ENCODE results near the gene DDIT4. TPM values are rescaled to one million over a fixed set of nuclear protein-coding genes. Genes with fewer than 3 reads are reported as not detected.
"Not testable (repeated sequence)": the region's sequence is repeated elsewhere in the genome, so short reads cannot be mapped to it uniquely, and the experiment has no call there.

Gene DDIT4, protein sequence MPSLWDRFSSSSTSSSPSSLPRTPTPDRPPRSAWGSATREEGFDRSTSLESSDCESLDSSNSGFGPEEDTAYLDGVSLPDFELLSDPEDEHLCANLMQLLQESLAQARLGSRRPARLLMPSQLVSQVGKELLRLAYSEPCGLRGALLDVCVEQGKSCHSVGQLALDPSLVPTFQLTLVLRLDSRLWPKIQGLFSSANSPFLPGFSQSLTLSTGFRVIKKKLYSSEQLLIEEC
- 30.6 TPM for total RNA-seq

DNA sequence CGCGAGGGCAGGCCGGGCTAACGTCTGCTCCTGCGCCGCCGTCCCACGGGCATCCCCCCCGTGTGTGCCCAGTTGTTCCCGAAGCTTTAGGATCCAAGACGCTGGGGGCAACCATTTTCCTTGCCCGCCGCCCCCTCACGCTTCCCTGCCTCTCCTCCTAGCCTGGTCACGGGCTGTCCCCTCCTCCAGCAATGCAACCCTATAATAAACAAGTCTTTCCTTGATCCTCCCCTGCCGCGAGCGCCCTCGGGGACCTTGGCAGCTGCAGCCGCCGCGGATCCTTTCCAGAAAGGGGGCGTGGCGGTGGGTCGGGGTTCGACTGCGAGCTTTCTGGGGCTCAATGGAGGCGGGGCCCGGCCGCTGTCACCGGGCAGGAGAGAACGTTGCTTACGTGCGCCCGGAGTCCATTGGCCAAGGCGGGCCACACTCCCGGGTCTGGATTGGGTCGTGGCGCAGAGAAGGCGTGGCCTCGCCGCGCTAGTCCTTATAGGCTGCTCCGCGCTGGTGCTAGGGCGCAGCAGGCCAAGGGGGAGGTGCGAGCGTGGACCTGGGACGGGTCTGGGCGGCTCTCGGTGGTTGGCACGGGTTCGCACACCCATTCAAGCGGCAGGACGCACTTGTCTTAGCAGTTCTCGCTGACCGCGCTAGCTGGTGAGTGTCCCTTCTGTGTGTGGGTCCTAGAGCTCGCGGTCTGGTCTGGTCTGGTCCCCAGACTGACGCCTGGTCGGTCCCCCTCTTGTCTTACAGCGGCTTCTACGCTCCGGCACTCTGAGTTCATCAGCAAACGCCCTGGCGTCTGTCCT, at the start of gene DDIT4:
Gene DDIT4, plus strand, starts transcription at position 515 of the 803 bp plus-strand sequence. CDS start 293 bp downstream, outside the sequence.
- DNase-seq, result peak; percentile 99

DNA sequence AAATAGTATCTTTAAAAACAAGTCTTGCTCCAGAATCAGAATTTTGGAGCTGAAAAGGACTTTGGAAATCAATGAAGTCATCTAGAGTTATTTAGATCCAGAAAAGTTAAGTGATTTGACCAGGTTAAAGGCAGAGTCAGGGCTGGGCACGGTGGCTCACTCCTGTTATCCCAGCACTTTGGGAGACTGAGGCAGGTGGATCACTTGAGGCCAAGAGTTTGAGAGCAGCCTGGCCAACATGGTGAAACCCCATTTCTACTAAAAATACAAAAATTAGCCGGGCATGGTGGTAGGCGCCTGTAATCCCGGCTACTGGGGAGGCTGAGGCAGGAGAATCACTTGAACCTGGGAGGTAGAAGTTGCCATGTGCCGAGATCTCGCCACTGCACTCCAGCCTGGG, 49.5 kb upstream of the DDIT4 start:
- not testable (repeated sequence) for DNase-seq

DNA sequence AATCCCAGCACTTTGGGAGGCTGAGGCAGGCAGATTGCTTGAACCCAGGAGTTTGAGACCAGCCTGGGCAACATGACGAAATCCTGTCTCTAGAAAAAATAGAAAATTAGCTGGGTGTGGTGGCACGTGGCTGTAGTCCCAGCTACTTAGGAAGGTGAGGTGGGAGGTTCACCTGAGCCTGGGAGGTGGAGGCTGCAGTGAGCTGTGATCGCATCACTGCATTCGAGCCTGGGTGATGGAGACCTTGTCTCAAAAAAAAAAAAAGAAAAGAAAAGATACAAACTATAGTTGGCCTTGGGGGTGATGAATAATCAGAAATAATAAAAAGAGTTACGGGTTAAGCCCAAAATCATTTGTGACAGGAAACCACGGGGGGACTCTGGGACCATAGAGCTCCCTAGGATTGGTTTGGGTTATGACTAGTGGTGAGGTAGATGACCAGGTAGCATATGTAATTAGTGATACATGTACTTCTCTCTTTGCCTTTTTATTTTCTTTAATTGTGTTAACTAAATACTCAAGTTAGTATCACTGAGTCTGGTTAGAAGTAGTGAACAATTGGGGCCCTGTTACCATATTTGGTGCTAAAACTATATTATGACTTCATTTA, 47.2 kb upstream of the DDIT4 start:
- no peak for DNase-seq

DNA sequence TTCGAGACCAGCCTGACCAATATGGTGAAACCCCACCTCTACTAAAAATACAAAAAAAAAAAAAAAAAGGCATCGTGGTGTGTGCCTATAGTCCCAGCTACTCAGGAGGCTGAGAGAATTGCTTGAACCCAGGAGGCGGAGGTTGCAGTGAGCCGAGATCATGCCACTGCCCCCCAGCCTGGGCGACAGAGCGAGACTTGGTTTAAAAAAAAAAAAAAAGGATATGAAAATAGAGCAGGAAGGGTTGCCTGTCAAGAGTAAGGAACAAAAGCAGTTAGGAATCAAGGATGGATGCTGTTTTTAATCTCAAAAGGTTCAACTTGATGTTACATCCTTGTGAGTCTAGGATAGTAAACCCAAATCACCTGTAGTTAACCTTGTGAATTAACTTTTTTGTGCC, 45.9 kb upstream of the DDIT4 start:
- no peak for DNase-seq

DNA sequence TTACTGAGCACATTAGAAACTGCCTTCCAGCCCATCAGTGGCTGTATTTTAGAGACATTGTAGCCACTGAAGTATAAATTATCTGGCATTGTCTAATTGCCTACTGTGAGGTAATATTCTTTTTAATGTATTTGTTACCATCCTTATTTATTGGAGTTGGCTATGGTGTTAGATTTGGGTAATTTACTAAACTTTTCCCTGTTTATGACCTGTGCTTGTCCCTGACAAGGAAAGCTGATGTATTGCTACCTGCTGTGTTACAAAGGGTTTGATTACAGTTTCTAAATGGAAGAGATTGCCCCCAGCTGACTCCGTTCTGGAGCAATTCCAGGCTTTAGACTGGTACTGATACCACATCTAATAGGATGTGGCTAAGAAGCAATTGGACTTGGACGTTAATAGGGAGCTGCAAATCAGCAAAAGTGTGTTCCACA, 45.4 kb upstream of the DDIT4 start:
- no peak for DNase-seq

DNA sequence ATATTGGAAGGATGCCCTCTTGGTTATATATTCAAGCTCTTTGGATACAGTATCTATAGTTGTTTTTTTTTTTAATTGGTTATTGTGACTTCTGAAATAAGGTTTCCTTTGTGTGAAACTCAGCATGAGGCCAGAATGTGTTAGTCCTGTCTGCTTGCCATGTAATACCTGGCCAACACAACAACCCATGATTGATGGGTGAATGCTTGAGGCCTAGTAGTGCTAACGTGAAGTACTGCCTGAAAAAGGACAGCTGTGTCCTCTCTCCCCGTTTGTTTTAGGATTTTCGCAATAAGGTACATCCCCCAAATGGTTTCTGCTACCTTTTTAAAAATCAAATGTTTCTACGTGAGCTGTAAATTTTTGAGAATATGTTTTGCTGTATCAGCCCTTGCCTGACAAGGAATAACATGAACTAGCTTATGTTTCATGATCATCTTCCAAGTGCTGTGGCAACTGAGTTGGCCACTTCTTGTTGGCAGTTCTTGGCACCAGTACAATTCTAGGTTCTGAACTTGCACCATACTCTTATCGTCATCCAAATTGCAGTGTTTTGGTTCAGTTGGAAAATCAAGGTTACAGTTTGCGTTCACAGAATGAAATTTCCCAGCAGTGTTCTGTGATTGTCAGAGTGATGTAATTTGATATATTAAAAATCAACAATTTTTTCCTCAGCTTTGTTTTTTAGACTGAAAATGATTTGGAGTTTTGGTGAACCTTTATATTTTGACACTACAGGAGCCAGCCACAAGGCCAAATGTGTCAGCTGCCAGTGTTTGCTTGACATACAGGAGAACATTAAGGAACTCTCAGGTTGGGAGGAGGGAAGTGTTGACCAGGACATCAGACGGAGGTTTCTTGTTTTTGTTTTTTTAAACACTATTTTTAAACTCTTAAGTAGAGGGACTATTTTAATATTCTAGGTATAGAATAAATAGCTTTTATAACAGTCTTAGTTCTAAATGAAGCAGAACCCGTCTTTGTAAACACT, 44.2 kb upstream of the DDIT4 start:
- DNase-seq, result no peak

DNA sequence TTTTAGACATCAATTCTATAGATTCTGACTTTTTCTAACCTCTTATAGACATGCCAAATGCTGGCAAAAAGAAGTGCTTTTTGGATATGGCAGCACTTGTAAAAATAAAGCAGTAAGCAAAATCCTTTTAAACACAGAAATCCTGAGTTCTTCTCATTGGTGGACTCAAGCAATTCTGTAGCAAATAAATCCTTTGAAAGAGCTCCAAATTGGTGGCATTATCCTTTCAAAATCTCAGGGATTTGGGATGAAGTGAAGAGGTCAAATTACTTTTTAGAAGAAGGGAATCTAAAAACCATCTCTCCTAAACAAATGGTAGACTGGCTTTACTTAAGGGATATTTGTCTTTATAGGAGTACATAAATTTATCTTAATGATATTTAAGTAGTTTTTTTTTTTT, 40.1 kb upstream of the DDIT4 start:
- DNase-seq, result no peak

DNA sequence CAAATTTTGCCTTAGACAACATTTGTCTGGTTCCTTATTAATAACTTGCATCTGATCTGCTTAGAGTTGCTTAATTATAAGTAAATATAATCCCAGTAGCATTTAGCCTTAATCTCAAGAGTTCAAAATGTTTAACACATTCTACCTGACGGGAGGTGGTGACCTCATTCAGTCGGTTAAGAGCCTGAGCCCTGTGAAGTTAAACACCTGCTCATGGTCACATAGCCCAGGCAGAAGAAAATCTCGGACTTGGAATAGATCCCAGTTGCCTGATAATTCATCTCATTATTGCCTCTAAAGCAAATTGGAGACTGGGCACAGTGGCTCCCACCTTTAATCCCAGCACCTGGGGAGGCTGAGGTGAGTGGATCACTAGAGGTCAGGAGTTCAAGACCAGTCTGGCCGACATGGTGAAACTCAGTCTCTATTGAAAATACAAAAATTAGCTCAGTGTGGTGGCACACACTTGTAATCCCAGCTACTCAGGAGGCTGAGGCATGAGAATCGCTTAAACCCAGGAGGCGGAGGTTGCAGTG, 39.1 kb upstream of the DDIT4 start:
- no peak for DNase-seq

DNA sequence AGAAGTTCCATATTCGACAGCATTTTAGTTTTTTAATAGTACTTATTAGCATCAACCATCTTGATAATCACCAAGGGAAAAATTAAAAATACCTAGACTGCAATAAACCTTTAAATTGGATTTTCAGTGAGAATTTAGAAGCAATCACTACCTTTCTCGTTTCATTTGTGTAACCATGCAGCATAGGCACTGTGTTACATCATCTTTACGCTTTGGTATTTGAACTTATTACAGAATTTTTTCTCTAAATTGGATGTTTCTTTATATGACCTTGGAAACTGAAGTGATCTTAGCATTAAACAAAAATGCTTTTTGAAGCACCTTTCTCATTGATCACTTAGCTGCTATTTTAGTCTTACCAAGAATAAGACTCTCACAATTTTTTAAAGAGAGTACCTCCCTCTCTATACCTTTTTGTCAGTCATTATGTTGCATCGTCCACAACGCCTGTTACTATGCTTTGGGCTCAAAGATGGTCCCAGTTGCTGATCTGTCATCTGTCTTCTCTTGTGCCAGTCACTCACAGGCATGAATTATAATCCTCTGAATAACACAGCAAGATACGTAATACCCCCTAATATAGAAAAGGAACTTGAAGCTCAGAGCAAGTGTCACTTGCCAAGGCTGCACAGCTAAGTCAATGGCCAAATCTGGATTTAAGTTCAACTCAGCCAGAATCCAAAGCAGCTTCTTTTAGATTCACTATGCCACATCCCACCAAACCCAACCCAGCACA, 38.0 kb upstream of the DDIT4 start:
- no peak for DNase-seq

DNA sequence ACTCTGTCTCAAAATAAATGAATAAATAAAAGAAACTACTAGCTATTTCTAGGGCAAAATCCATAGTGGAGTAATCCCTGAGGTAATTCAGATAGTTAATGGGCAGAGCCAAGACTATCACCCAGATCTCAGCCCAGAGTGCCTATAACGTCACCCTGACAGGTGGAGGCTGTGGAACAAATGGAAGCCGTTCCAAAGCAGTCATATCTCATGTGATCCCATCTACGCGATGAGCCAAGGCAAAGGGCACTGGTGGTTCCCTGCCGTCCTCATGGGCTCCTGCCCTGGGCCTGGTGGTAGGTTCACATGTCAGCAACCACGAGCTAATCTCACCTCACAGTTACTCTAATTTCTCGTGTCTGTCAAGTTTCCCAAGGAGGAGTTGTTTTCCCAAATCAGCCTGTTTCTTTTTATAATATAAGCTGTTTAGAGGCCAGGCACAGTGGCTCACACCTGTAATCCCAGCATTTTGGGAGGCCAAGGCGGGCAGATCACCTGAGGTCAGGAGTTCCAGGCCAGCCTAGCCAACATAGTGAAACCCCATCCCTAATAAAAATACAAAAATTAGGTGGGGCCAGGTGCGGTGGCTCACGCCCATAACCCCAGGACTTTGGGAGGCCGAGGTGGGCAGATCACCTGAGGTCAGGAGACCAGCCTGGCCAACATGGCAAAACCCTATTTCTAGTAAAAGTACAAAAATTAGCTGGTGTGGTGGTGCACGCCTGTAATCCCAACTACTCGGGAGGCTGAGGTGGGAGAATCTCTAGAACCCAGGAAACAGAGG, 35.1 kb upstream of the DDIT4 start:
- DNase-seq, result no peak

DNA sequence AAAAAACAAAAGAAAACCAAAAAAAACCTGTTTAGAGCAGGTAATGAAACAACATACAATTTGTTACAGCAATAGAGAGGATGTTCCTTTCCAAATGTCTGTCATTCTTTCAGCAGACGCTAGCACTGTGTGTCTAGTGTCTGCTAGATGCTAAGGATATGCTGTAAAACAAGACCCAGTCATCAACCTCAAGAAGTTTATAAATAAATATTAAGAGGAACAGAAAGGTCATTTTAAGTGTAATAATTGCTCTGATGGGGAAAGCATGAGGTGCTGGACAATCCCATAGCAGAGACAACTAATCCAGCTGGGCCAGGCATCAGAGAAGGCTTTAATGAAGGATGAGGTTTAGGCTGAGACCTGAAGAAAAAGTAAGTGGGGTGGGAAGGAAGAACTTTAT, 34.3 kb upstream of the DDIT4 start:
- DNase-seq, result no peak

DNA sequence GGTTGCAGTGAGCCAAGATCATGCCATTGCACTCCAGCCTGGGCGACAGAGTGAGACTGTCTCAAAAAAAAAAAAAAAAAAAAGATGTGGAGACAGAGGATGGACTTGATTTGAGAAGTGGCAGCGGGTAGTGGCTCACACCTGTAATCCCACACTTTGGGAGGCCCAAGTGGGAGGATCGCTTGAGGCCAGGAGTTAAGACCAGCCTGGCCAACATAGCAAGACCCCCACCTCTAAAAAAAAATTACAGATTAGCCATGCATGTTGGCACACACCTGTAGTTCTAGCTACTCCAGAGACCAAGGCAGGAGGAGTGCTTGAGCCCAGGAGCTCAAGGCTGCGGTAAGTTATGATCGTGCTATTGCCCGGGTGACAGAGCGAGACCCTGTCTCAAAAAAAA, 33.4 kb upstream of the DDIT4 start:
- DNase-seq, result no peak

DNA sequence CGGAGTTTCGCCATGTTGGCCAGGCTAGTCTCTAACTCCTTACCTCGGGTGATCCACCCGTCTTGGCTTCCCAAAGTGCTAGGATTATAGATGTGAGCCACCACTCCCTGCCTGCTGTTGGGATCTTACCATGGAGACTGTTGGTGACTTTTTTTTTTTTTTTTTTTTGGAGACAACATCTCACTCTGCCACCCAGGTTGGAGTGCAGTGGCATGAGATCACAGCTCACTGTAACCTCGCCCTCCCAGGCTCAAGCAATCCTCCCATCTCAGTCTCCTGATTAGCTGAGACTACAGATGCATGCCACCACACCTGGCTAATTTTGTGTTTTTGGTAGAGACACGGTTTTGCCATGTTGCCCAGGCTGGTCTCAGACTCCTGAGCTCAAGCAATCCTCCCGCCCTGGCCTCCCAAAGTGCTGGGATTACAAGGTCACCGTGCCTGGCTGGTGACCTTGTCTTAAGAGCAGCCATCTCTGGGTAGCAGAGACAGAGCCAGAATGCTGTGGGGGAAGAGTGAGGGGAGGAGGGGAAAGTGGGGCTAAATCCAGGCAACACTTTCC, 32.0 kb upstream of the DDIT4 start:
- no peak for DNase-seq

DNA sequence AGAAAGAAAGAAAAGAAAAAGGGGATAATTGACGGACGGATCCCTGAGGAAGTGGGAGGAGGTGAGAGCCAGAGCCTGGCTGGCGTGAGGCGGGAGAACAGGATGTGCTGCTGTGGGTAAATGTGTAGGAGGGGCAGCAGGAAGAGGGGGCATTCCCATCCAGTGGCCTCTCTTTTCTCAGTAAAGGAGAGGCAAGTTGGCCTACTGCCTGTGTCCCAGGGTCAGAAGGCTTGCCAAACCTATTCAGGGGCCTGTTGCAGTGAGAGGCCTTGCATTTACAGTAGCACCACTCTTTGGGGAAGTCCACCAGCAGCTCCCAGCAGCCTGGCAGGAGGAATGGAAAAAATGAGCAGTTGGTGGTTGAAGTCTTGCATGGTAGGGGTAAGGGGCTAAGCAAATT, 31.0 kb upstream of the DDIT4 start:
- DNase-seq, result no peak

DNA sequence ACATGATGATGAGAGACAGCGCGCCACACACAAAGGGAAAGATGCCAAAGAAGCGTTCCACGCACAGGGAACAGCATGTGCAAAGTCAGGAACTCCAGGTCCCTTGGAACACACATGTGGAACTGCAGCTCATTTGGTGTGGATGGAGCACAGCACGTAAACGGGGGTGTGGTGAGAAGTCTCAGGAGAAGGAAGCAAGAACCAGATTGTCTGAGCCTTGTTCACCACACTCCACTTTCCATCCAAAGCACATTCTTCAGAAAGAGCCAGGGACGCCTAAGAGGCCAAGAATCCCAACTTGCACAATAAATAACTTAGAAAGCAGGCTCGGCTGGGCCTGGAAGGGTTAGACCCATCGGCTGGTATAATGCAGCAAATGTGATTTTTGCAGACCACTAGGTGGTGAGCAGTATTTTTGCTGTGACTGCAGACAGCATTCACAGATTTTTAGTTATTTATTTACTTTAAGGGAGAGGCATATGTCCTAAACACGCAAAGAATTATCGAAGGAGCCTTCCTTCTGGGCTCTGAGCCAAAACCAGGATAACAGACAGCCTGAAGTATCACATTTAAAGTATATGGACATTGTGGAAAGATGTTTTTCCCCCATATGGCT, 29.8 kb upstream of the DDIT4 start:
- DNase-seq, result no peak

DNA sequence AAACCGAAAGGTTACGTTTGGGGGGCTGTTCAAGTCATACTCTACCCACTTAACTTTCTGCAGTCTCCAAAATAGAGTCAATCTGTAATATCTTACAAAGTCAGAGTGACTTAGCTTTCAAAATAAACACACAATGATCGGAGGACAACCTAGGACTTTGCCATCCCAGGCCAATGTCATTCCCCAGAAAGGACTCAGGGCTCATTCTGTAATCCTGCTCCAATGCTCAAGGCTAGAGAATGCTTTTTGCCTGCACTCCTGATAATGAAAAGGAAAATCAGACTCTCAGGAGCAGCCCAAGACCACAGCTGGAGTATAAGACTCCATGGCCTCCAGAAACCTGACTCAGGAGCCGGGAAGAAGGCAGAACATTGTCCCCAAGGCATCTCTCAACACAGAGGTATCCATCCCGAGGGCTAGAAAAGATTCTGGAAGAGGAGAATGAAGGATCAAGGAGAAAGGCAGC, 29.1 kb upstream of the DDIT4 start:
- no peak for DNase-seq

DNA sequence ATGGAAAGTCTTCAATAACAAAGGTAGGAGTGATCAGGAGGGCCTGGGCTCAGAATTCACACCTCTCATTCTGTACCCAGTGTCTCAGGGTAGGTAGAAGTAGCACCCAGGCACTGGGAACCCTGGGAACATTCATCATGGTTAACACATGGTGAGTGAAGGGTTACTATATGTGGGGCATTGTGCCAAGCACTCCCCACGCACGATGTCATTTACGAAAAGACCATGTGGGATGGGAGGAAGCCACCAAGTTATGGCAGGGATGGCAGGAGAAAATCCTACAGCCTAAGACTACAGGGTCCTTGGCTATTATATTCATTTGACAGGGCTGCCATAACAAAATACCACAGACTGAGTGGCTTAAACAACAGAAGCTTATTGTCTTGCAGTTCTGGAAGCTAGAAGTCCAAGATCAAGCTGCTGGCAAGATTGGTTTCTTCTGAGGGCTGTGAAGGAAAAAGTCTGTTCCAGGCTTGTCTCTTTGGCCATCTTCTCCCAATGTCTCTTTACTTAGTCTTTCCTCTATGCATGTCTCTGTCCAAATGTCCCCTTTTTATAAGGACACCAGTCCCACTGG, 27.7 kb upstream of the DDIT4 start:
- no peak for DNase-seq

DNA sequence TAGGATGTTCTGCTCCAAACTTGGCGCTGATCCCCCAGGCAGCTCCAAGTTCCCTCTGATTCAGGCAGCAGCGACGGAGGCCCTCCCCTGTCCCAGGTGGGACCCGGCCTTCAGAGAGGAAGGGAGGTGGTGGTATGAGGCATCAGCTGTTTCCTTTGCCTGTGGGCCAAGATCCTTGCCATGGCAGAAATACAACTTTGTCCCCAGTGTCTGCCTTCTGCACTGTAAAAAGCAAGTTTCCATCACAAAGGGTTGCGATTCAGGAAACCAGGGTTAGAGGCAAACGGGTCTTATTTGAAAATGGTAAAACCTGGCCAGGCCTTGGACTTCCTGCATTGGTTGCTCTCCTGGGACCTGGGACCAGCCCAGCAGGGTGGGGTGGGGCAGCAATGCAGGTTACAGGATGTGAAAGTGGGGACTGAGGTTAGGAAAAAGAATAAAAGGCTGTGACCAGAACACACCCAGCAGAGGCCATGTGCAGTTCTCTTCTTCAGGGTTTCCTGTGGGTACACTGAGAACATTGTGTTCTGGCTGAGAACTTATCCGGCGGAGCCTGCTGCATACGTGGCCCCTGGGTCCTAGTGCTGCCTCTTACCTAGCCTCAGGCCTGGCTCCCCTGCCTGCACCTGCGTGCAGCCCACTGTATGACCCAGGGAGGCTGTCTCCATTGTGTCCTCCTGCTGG, 25.1 kb upstream of the DDIT4 start:
- DNase-seq, result peak; percentile 75
